Coronary artery (tissue), 2 donors: ENCODE data around the gene QSOX2.

Source experiments
- DNase-seq: peaks from one replicate; pipeline ENCODE4 v3.0.0-alpha.2; 2017; ENCODE audit warnings: low spot score
- H3K27ac ChIP-seq, 2 donors: fragments of 200-600 bp; sonication (generic); one replicate each; pipeline ENCODE4 v1.5.1; 2016 to 2019
- H3K4me3 ChIP-seq: fragments of 200-600 bp; sonication (generic); 2 replicates; pipeline ENCODE4 v1.5.1; 2016; ENCODE audit warnings: mild to moderate bottlenecking, moderate library complexity
- TF ChIP-seq, protein P1 (sequence below): fragments of 200-600 bp; sonication (generic); IDR thresholded peaks from one replicate; pipeline ENCODE4 v1.5.1; 2019; ENCODE audit warnings: antibody characterized with exemption

The QSOX2 gene

GRCh38 chr9:136253246-136254130, 7.9 kb upstream of the QSOX2 start:
- DNase-seq, result no peak
- Histone ChIP-seq H3K27ac (no peak overlapping the region), H3K4me3 (no peak overlapping the region)
- TF ChIP-seq, protein P1, sequence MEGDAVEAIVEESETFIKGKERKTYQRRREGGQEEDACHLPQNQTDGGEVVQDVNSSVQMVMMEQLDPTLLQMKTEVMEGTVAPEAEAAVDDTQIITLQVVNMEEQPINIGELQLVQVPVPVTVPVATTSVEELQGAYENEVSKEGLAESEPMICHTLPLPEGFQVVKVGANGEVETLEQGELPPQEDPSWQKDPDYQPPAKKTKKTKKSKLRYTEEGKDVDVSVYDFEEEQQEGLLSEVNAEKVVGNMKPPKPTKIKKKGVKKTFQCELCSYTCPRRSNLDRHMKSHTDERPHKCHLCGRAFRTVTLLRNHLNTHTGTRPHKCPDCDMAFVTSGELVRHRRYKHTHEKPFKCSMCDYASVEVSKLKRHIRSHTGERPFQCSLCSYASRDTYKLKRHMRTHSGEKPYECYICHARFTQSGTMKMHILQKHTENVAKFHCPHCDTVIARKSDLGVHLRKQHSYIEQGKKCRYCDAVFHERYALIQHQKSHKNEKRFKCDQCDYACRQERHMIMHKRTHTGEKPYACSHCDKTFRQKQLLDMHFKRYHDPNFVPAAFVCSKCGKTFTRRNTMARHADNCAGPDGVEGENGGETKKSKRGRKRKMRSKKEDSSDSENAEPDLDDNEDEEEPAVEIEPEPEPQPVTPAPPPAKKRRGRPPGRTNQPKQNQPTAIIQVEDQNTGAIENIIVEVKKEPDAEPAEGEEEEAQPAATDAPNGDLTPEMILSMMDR, result no peak

- DNase-seq, result no peak
- TF ChIP-seq, protein P1, result no peak
- Histone ChIP-seq H3K27ac (no peak overlapping the region), H3K4me3 (no peak overlapping the region)
These were observed 7.2 kb upstream of the QSOX2 start for GRCh38 chr9:136252846-136253245.

- Histone ChIP-seq H3K27ac (no peak overlapping the region), H3K4me3 (no peak overlapping the region)
- TF ChIP-seq, protein P1, result no peak
- no peak for DNase-seq
These were observed 6.7 kb upstream of the QSOX2 start for GRCh38 chr9:136252281-136252680.

DNA sequence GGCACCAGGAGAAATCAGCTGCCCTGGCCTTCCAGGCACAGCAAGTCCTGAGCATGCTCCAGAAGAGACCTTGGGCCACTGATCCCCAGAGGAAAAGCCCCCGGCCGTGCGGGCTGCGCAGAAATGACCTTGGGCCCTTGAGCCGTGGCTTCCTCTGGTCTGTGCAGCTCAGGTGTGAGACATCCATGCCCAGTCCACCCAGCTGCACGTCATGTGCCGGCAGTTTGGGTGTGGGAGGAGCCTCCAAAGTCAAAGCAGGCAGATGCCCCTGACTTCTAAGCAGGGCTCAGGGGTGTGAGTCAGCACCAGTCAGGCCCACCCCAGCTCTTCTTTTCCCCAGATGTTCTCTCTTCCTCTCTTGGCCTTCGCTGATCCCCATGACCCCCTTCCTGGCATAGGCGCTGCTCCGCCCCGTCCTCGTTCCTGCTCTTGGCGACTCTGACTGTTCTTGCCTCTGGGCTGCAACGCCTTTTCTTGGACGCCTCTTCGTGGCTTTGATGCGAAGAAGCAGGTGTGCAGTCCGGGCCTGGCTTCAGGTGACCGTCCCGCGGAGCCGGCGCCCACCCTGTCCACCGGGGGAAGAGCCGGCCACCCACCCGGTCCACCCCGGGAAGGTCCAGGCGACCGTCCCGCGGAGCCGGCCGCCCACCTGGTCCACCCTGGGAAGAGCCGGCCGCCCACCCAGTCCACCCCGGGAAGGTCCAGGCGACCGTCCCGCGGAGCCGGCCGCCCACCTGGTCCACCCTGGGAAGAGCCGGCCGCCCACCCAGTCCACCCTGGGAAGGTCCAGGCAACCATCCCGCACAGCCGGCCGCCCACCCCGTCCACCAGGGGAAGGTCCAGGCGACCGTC, 5.9 kb upstream of the QSOX2 start:
- DNase-seq, result no peak
- Histone ChIP-seq H3K4me3 (no peak overlapping the region), H3K27ac (no peak overlapping the region)
- TF ChIP-seq, protein P1, result no peak

DNA sequence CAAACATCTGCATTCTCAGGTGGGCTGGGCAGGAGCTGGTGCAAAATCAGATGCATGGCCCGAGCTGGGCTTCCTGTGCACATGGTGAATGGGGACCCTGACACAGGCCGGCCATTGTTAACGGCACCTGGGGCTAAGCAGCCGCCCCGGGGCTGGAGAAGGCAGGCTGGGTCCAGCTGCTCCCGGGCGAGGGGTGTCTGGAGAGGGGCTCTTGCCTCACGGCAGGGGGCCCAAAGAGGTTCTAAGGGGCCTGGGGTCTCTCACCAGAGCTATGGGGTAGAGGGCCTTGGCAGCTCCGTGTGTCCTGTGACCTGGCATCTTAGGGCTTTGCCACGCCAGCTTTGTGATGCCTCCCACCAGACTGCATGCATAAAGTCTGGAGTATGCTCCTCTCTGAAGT, 5.1 kb upstream of the QSOX2 start:
- DNase-seq, result no peak
- H3K4me3 ChIP-seq, result no peak overlapping the region
- TF ChIP-seq, protein P1, result no peak
- no peak overlapping the region for H3K27ac ChIP-seq

GRCh38 chr9:136249877-136250559, 4.4 kb upstream of the QSOX2 start:
- no peak overlapping the region for H3K4me3 ChIP-seq
- H3K27ac ChIP-seq, result no peak overlapping the region
- TF ChIP-seq, protein P1, result no peak
- DNase-seq, result no peak
